ENCODE measurements around the gene CFAP299. TPM values are rescaled to one million over a fixed set of nuclear protein-coding genes. Genes with fewer than 3 reads are reported as not detected.

Gene CFAP299
- total RNA-seq, 4 donors from 2014 or later, result 5.1 TPM; not detected in 3

DNA sequence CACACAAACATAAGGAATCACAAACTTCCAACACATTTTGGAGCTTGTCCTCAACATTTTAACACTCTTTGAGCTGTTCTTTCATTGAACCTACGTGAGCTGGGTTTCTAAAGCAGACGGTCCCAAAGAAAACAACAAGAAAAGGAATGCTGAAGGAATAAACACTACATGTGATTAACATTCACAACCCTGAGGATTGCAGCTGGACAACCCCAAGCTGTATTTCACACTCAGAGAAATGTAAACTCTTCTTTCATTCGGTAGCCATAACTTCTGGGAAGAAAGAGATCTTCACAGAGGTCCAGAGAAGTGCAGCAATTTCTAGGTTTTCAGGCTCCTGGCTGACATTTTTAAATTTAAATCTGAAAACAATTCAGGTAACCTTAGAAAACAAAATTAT is 130.2 kb downstream of the CFAP299 start:
- H3K4me3 ChIP-seq, result no peak overlapping the region

DNA sequence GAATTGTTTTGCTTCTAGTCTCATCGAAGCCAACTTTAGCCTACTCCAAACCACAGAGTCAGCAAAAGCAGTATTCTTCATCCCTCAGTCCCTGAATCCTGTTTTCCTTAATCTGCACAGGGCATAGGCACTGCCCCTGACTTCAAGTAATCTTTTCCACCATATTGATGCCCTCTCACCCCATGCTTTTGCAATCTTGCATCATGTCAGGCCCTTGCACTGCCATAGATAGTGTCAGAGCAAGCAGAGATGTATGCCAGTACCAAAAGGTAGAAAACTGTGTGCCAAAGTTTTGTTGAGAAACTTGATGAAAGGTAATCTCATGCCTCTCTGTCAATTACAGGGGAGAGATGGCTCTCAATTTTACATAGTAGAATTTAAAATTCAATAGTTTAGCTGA is 131.1 kb downstream of the CFAP299 start:
- Histone ChIP-seq H3K36me3 (no peaks in the 10 kb centered on the region), H3K4me3 (no peak overlapping the region), H3K27ac (no peak overlapping the region), H3K4me1 (peaks cover 0 to 5% (median 2%) of the 10 kb centered on the region in 3 donors), H3K9me3 (no peaks in the 10 kb centered on the region), H3K27me3 (no peaks in the 10 kb centered on the region)
- WGBS, 2 donors (ENCODE audit: low coverage in 1 of 2), result 73% methylated on average over 1 of the region's 1 CpG; no CpG with 5 or more reads in 1 of the 2 donors
- ATAC-seq, result no peak
- TF ChIP-seq, protein P1, sequence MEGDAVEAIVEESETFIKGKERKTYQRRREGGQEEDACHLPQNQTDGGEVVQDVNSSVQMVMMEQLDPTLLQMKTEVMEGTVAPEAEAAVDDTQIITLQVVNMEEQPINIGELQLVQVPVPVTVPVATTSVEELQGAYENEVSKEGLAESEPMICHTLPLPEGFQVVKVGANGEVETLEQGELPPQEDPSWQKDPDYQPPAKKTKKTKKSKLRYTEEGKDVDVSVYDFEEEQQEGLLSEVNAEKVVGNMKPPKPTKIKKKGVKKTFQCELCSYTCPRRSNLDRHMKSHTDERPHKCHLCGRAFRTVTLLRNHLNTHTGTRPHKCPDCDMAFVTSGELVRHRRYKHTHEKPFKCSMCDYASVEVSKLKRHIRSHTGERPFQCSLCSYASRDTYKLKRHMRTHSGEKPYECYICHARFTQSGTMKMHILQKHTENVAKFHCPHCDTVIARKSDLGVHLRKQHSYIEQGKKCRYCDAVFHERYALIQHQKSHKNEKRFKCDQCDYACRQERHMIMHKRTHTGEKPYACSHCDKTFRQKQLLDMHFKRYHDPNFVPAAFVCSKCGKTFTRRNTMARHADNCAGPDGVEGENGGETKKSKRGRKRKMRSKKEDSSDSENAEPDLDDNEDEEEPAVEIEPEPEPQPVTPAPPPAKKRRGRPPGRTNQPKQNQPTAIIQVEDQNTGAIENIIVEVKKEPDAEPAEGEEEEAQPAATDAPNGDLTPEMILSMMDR (IDR thresholded peaks at IDR 0.05), result no peak
- TF ChIP-seq POLR2AphosphoS5 (IDR thresholded peaks at IDR 0.05) (no peak), POLR2A (IDR thresholded peaks at IDR 0.05) (no peak), EP300 (IDR thresholded peaks at IDR 0.05) (no peak)

More for the DNA sequence above, 130.2 kb downstream of the CFAP299 start:
- TF ChIP-seq EP300 (IDR thresholded peaks at IDR 0.05) (no peak), POLR2AphosphoS5 (IDR thresholded peaks at IDR 0.05) (no peak), POLR2A (IDR thresholded peaks at IDR 0.05) (no peak)
- TF ChIP-seq, protein P1 (IDR thresholded peaks at IDR 0.05), result no peak
- H3K4me1 ChIP-seq, result peaks cover 0 to 2% (median 0%) of the 10 kb centered on the region in 3 donors
- no peaks in the 10 kb centered on the region for H3K36me3 ChIP-seq
- ATAC-seq, result no peak
- 40 to 43% methylated on average over 1 to 3 of the region's 3 CpGs for WGBS, 2 donors (ENCODE audit: low coverage in 1 of 2)
- H3K27me3 ChIP-seq, result no peaks in the 10 kb centered on the region
- H3K9me3 ChIP-seq, result no peaks in the 10 kb centered on the region
- no peak overlapping the region for H3K27ac ChIP-seq

DNA sequence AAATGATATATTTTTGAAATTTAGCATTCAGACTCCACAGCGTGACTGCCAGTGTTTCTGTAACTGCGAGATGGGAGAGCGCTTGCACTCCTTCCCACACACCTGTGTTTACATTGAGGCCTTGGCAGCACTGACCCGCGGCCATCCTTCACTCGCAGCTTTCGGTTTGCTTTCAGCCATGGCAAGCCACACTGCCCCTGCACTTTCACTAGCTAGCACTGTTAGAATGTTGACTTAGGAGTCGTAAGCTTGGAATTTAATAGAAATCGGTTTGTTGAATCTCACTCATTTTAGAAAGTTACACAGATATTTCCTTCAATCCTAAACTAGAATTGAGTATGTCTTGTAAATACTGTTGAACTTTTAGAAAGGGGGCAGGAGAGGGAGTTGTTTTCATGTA is 136.2 kb downstream of the CFAP299 start:
- peak; percentile 62 for TF ChIP-seq POLR2AphosphoS5 (IDR thresholded peaks at IDR 0.05)
- TF ChIP-seq POLR2A (IDR thresholded peaks at IDR 0.05), result no peak
- peak overlapping the region; percentile 32 to 43 for H3K4me3 ChIP-seq
- peak; percentile 39 for ATAC-seq
- H3K27me3 ChIP-seq, result no peaks in the 10 kb centered on the region
- H3K27ac ChIP-seq, result peak overlapping the region in 1 of 4 donors; percentile 9
- no peaks in the 10 kb centered on the region for H3K36me3 ChIP-seq
- no peaks in the 10 kb centered on the region for H3K9me3 ChIP-seq
- peaks cover 0 to 5% (median 0%) of the 10 kb centered on the region in 3 donors for H3K4me1 ChIP-seq
- 6 to 18% methylated on average over 9 of the region's 9 CpGs for WGBS, 2 donors (ENCODE audit: low coverage in 1 of 2)

DNA sequence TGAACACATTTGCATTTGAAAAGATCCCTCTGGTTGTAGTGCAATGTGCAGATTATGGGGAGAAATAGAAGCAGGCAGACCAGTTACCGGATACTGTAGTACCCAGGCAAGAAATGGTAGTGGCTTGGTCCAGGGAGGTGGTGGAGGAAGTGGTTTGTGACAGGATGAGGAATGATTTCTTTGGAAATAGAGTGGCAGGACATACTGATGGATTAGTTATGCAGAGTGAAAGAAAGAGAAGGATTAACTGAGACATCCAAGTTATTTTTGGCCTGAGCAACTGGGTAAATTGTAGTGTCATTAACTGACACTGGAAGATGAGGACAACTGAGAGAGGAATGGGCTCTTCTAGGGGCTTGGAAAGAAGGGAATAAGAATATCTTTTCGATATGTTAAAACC is 139.7 kb downstream of the CFAP299 start:
- Histone ChIP-seq H3K9me3 (no peaks in the 10 kb centered on the region), H3K27ac (no peak overlapping the region), H3K4me3 (no peak overlapping the region), H3K36me3 (no peaks in the 10 kb centered on the region), H3K4me1 (peaks cover 0 to 5% (median 0%) of the 10 kb centered on the region in 3 donors), H3K27me3 (no peaks in the 10 kb centered on the region)
- 74 to 100% methylated on average over 2 of the region's 2 CpGs for WGBS, 2 donors (ENCODE audit: low coverage in 1 of 2)
- TF ChIP-seq EP300 (IDR thresholded peaks at IDR 0.05) (no peak), POLR2A (IDR thresholded peaks at IDR 0.05) (no peak), POLR2AphosphoS5 (IDR thresholded peaks at IDR 0.05) (no peak)
- TF ChIP-seq, protein P1 (IDR thresholded peaks at IDR 0.05), result no peak
- no peak for ATAC-seq

- Histone ChIP-seq H3K27ac (no peak overlapping the region), H3K27me3 (no peaks in the 10 kb centered on the region), H3K36me3 (no peaks in the 10 kb centered on the region), H3K9me3 (no peaks in the 10 kb centered on the region), H3K4me3 (no peak overlapping the region), H3K4me1 (peaks cover 0 to 5% (median 0%) of the 10 kb centered on the region in 3 donors)
- WGBS, 2 donors (ENCODE audit: low coverage in 1 of 2), result 66 to 71% methylated on average over 3 of the region's 3 CpGs
- no peak for TF ChIP-seq POLR2AphosphoS5 (IDR thresholded peaks at IDR 0.05)
- TF ChIP-seq POLR2A (IDR thresholded peaks at IDR 0.05), result no peak
- no peak for TF ChIP-seq EP300 (IDR thresholded peaks at IDR 0.05)
- TF ChIP-seq, protein P1 (IDR thresholded peaks at IDR 0.05), result no peak
- peak; percentile 75 for ATAC-seq
Measured at GRCh38 chr4:80475798-80476197, 140.3 kb downstream of the CFAP299 start.

Measured in gastroesophageal sphincter (tissue), 4 donors.